ENCODE results near the gene PRRT3. TPM values are rescaled to one million over a fixed set of nuclear protein-coding genes. Genes with fewer than 3 reads are reported as not detected.

The PRRT3 gene
- total and polyA plus RNA-seq, 2 of the 13 experiments (the other 11 are each of a cell fraction or from before 2014, with no cell fraction given) = 0.22 to 0.44 TPM

DNA sequence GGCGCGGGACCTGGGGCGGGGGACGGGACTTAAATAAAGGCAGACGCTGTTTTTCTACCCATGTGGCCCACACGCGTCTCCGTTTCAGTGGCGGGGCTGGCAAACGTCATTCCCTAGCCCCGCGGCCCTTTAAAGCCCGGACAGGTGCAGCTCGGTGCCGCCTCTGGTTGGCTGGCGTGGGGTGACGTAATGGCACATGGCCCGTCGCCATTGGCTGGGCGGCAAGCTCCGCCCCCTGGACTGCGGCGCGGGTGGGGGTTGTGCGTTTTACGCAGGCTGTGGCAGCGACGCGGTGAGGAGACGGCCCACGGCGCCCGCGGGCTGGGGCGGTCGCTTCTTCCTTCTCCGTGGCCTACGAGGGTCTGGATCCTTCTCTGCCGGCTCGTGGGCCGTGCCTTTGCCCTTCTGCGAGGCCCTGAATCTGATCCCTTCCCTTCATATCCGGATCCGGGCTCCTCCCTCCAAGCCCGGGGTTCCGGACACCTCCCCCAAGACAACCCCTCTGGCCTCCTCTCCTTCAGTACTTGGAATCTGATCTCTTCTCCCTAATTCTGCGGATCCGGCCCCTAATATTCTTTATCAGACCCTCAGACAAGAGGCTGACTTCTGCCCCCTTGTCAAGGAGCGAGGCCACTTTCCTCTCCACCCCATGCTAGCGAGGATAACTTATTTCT, 18.5 kb downstream of the PRRT3 start, which contains the start of gene CRELD1 (continued):
- TF ChIP-seq, protein P1, sequence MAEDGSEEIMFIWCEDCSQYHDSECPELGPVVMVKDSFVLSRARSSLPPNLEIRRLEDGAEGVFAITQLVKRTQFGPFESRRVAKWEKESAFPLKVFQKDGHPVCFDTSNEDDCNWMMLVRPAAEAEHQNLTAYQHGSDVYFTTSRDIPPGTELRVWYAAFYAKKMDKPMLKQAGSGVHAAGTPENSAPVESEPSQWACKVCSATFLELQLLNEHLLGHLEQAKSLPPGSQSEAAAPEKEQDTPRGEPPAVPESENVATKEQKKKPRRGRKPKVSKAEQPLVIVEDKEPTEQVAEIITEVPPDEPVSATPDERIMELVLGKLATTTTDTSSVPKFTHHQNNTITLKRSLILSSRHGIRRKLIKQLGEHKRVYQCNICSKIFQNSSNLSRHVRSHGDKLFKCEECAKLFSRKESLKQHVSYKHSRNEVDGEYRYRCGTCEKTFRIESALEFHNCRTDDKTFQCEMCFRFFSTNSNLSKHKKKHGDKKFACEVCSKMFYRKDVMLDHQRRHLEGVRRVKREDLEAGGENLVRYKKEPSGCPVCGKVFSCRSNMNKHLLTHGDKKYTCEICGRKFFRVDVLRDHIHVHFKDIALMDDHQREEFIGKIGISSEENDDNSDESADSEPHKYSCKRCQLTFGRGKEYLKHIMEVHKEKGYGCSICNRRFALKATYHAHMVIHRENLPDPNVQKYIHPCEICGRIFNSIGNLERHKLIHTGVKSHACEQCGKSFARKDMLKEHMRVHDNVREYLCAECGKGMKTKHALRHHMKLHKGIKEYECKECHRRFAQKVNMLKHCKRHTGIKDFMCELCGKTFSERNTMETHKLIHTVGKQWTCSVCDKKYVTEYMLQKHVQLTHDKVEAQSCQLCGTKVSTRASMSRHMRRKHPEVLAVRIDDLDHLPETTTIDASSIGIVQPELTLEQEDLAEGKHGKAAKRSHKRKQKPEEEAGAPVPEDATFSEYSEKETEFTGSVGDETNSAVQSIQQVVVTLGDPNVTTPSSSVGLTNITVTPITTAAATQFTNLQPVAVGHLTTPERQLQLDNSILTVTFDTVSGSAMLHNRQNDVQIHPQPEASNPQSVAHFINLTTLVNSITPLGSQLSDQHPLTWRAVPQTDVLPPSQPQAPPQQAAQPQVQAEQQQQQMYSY (CRISPR knock-in tag; IDR thresholded peaks at IDR 0.05) = peak; percentile 25; the same call in 1 of the 2 replicates
- TF ChIP-seq, protein P2, sequence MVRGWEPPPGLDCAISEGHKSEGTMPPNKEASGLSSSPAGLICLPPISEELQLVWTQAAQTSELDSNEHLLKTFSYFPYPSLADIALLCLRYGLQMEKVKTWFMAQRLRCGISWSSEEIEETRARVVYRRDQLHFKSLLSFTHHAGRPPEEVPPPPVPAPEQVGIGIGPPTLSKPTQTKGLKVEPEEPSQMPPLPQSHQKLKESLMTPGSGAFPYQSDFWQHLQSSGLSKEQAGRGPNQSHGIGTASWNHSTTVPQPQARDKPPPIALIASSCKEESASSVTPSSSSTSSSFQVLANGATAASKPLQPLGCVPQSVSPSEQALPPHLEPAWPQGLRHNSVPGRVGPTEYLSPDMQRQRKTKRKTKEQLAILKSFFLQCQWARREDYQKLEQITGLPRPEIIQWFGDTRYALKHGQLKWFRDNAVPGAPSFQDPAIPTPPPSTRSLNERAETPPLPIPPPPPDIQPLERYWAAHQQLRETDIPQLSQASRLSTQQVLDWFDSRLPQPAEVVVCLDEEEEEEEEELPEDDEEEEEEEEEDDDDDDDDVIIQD (CRISPR knock-in tag; IDR thresholded peaks at IDR 0.05; ENCODE audit: low read depth) = no peak
- TF ChIP-seq, protein P3, sequence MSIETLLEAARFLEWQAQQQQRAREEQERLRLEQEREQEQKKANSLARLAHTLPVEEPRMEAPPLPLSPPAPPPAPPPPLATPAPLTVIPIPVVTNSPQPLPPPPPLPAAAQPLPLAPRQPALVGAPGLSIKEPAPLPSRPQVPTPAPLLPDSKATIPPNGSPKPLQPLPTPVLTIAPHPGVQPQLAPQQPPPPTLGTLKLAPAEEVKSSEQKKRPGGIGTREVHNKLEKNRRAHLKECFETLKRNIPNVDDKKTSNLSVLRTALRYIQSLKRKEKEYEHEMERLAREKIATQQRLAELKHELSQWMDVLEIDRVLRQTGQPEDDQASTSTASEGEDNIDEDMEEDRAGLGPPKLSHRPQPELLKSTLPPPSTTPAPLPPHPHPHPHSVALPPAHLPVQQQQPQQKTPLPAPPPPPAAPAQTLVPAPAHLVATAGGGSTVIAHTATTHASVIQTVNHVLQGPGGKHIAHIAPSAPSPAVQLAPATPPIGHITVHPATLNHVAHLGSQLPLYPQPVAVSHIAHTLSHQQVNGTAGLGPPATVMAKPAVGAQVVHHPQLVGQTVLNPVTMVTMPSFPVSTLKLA (IDR thresholded peaks at IDR 0.05) = peak; percentile 75
- peak; percentile 80 for TF ChIP-seq CREM (IDR thresholded peaks at IDR 0.05)
- TF ChIP-seq CREM (CRISPR knock-in tag; IDR thresholded peaks at IDR 0.05) = 0 out of 2 replicates have a peak, but pooled peaks have one; percentile 15
- peak; percentile 32; the same call in 1 of the 2 replicates for TF ChIP-seq ZNF563 (CRISPR knock-in tag; IDR thresholded peaks at IDR 0.05)
- no peak for TF ChIP-seq ZNF839 (CRISPR knock-in tag; IDR thresholded peaks at IDR 0.05; ENCODE audit: borderline replicate concordance)
- TF ChIP-seq SRSF9 (IDR thresholded peaks at IDR 0.05; ENCODE audit: borderline replicate concordance, insufficient read depth, low read depth, low read length, poor library complexity, severe bottlenecking) = no peak
- TF ChIP-seq, protein P4, sequence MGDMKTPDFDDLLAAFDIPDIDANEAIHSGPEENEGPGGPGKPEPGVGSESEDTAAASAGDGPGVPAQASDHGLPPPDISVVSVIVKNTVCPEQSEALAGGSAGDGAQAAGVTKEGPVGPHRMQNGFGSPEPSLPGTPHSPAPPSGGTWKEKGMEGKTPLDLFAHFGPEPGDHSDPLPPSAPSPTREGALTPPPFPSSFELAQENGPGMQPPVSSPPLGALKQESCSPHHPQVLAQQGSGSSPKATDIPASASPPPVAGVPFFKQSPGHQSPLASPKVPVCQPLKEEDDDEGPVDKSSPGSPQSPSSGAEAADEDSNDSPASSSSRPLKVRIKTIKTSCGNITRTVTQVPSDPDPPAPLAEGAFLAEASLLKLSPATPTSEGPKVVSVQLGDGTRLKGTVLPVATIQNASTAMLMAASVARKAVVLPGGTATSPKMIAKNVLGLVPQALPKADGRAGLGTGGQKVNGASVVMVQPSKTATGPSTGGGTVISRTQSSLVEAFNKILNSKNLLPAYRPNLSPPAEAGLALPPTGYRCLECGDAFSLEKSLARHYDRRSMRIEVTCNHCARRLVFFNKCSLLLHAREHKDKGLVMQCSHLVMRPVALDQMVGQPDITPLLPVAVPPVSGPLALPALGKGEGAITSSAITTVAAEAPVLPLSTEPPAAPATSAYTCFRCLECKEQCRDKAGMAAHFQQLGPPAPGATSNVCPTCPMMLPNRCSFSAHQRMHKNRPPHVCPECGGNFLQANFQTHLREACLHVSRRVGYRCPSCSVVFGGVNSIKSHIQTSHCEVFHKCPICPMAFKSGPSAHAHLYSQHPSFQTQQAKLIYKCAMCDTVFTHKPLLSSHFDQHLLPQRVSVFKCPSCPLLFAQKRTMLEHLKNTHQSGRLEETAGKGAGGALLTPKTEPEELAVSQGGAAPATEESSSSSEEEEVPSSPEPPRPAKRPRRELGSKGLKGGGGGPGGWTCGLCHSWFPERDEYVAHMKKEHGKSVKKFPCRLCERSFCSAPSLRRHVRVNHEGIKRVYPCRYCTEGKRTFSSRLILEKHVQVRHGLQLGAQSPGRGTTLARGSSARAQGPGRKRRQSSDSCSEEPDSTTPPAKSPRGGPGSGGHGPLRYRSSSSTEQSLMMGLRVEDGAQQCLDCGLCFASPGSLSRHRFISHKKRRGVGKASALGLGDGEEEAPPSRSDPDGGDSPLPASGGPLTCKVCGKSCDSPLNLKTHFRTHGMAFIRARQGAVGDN (CRISPR knock-in tag; IDR thresholded peaks at IDR 0.05) = peak; percentile 73
- no peak for TF ChIP-seq FOXP1 (IDR thresholded peaks at IDR 0.05)
- TF ChIP-seq FOXP1 (CRISPR knock-in tag; IDR thresholded peaks at IDR 0.05) = no peak
- no peak for TF ChIP-seq NFE2L1 (CRISPR knock-in tag; IDR thresholded peaks at IDR 0.05; ENCODE audit: borderline replicate concordance)
- TF ChIP-seq, protein P5, sequence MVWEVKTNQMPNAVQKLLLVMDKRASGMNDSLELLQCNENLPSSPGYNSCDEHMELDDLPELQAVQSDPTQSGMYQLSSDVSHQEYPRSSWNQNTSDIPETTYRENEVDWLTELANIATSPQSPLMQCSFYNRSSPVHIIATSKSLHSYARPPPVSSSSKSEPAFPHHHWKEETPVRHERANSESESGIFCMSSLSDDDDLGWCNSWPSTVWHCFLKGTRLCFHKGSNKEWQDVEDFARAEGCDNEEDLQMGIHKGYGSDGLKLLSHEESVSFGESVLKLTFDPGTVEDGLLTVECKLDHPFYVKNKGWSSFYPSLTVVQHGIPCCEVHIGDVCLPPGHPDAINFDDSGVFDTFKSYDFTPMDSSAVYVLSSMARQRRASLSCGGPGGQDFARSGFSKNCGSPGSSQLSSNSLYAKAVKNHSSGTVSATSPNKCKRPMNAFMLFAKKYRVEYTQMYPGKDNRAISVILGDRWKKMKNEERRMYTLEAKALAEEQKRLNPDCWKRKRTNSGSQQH (CRISPR knock-in tag; IDR thresholded peaks at IDR 0.05; ENCODE audit: low read depth) = no peak
- TF ChIP-seq ZNF674 (CRISPR knock-in tag; IDR thresholded peaks at IDR 0.05; ENCODE audit: low read depth) = no peak
- no peak for TF ChIP-seq SMARCE1 (IDR thresholded peaks at IDR 0.05; ENCODE audit: borderline replicate concordance)

Data from HepG2 (cell line).